Measurements from ENCODE around the gene FAM43A. TPM values are rescaled to one million over a fixed set of nuclear protein-coding genes. Genes with fewer than 3 reads are reported as not detected.

The FAM43A gene
- total RNA-seq, 1 donor from 2014 or later, result 0.29 TPM

GRCh38 chr3:194714564-194714963 is 28.9 kb downstream of the FAM43A start:
- no peak for TF ChIP-seq CTCF (conservative IDR thresholded peaks at IDR 0.05; ENCODE audit: low read depth, low read length)
- H3K4me3 ChIP-seq (ENCODE audit: low read depth, low read length), result no peak overlapping the region
- DNase-seq (ENCODE audit: low read depth), result no peak

GRCh38 chr3:194715022-194715800 is 29.5 kb downstream of the FAM43A start:
- no peak overlapping the region for H3K4me3 ChIP-seq (ENCODE audit: low read depth, low read length)
- no peak for DNase-seq (ENCODE audit: low read depth)
- no peak for TF ChIP-seq CTCF (conservative IDR thresholded peaks at IDR 0.05; ENCODE audit: low read depth, low read length)

- no peak for TF ChIP-seq CTCF (conservative IDR thresholded peaks at IDR 0.05; ENCODE audit: low read depth, low read length)
- DNase-seq (ENCODE audit: low read depth), result no peak
Measured at GRCh38 chr3:194718079-194718478, 32.4 kb downstream of the FAM43A start.

GRCh38 chr3:194720048-194720447 is 34.4 kb downstream of the FAM43A start:
- TF ChIP-seq CTCF (conservative IDR thresholded peaks at IDR 0.05; ENCODE audit: low read depth, low read length), result no peak
- DNase-seq (ENCODE audit: low read depth), result no peak
- no peak overlapping the region for H3K4me3 ChIP-seq (ENCODE audit: low read depth, low read length)

More at GRCh38 chr3:194718079-194718478, 32.4 kb downstream of the FAM43A start:
- no peak overlapping the region for H3K4me3 ChIP-seq (ENCODE audit: low read depth, low read length)

GRCh38 chr3:194723846-194724618 is 38.3 kb downstream of the FAM43A start:
- DNase-seq (ENCODE audit: low read depth), result no peak
- H3K4me3 ChIP-seq (ENCODE audit: low read depth, low read length), result no peak overlapping the region
- TF ChIP-seq CTCF (conservative IDR thresholded peaks at IDR 0.05; ENCODE audit: low read depth, low read length), result no peak

GRCh38 chr3:194725346-194725745 is 39.7 kb downstream of the FAM43A start:
- TF ChIP-seq CTCF (conservative IDR thresholded peaks at IDR 0.05; ENCODE audit: low read depth, low read length), result no peak
- no peak overlapping the region for H3K4me3 ChIP-seq (ENCODE audit: low read depth, low read length)
- no peak for DNase-seq (ENCODE audit: low read depth)
